GM12891 (cell line): ENCODE results near the gene CALU.

ENCODE experiments used
- POLR2A ChIP-seq: IDR thresholded peaks from 2 replicates; pipeline ENCODE4 v1.6.1; 2011; ENCODE audit warnings: low read depth, low read length, control low read depth
- SPI1 ChIP-seq: IDR thresholded peaks from 2 replicates; pipeline ENCODE4 v1.6.1; 2011; ENCODE audit warnings: low read depth, low read length, control low read depth

DNA sequence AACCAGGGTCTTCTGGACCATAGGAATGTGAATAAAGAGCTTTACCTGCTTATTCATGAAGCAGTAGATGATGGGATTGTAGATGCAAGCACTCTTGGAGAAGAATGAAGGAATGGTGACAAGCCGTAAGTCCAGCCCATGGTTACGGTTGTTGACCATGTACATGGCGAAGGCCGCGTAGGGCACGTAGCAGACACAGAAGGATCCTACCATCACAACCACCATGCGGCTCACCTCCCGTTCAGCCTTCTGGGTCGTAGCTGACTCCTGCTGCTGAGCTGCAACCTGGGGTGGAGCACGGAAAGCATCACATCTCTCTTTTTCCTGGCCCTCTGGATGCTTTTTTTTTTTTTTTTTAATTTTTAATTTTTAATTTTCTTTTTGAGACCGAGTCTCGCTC lies 34.4 kb downstream of the CALU start:
- no peak for TF ChIP-seq SPI1
- TF ChIP-seq POLR2A: peak; percentile 37; the same call in 1 of the 2 replicates
